Measurements from ENCODE around the gene MRPL36. TPM values are rescaled to one million over a fixed set of nuclear protein-coding genes. Genes with fewer than 3 reads are reported as not detected.

Gene MRPL36
- total RNA-seq, 1 experiment from 2014 or later: 79.9 TPM

- H3K36me3 ChIP-seq (ENCODE audit: control insufficient read depth, insufficient read depth, low read length): peaks cover 18% of the 10 kb centered on the region
- in situ Hi-C loops (cut with HindIII; ENCODE audit: low pct_unique_long_range_greater_than_20kb, low sequenced_read_pairs): no loop called here
- H3K4me3 ChIP-seq (ENCODE audit: low read depth in 2 of 2, low read length in 2 of 2): no peak overlapping the region
- TF ChIP-seq TCF7L2 (IDR thresholded peaks at IDR 0.05; ENCODE audit: low read depth, low read length) (no peak), CTCF (IDR thresholded peaks at IDR 0.05) (no peak), POLR2AphosphoS5 (IDR thresholded peaks at IDR 0.05; ENCODE audit: low read depth, low read length) (no peak), REST (IDR thresholded peaks at IDR 0.05; ENCODE audit: insufficient read depth in 1 of 2, low read depth in 2 of 2, low read length in 1 of 2) (no peak), SIN3A (IDR thresholded peaks at IDR 0.05; ENCODE audit: borderline replicate concordance, insufficient read depth, low read depth, low read length) (no peak)
- POLR2A ChIA-PET: no interaction called here
- no peak overlapping the region for H3K27ac ChIP-seq (ENCODE audit: low read length)
- DNase-seq (ENCODE audit: low read depth, low spot score): no peak
- no peaks in the 10 kb centered on the region for H3K27me3 ChIP-seq (ENCODE audit: control insufficient read depth, insufficient read depth, low read length)
- CTCF ChIA-PET: no interaction called here
- no peak for ATAC-seq
- BruUV-seq (replicated peaks): no TSS peak
- no peaks in the 10 kb centered on the region for H3K9me3 ChIP-seq (ENCODE audit: control insufficient read depth, insufficient read depth, low read depth, low read length)
- intact Hi-C loops (cut with micrococcal nuclease; ENCODE audit: unreplicated experiment): no loop called here
- H3K4me1 ChIP-seq (ENCODE audit: control insufficient read depth, insufficient read depth, low read length): no peaks in the 10 kb centered on the region
Observed at GRCh38 chr5:1810581-1811101, 11.0 kb upstream of the MRPL36 start.

GRCh38 chr5:1809416-1810035 lies 9.9 kb upstream of the MRPL36 start:
- Histone ChIP-seq H3K27me3 (ENCODE audit: control insufficient read depth, insufficient read depth, low read length) (no peaks in the 10 kb centered on the region), H3K36me3 (ENCODE audit: control insufficient read depth, insufficient read depth, low read length) (peaks cover 23% of the 10 kb centered on the region), H3K27ac (ENCODE audit: low read length) (no peak overlapping the region), H3K9me3 (ENCODE audit: control insufficient read depth, insufficient read depth, low read depth, low read length) (no peaks in the 10 kb centered on the region), H3K4me3 (ENCODE audit: low read depth in 2 of 2, low read length in 2 of 2) (no peak overlapping the region), H3K4me1 (ENCODE audit: control insufficient read depth, insufficient read depth, low read length) (no peaks in the 10 kb centered on the region)
- ATAC-seq (no peak), DNase-seq (ENCODE audit: low read depth, low spot score) (no peak)
- no TSS peak for BruUV-seq (replicated peaks)
- intact Hi-C loops (cut with micrococcal nuclease; ENCODE audit: unreplicated experiment): no loop called here
- CTCF ChIA-PET: no interaction called here
- POLR2A ChIA-PET: no interaction called here
- in situ Hi-C loops (cut with HindIII; ENCODE audit: low pct_unique_long_range_greater_than_20kb, low sequenced_read_pairs): no loop called here
- TF ChIP-seq POLR2AphosphoS5 (IDR thresholded peaks at IDR 0.05; ENCODE audit: low read depth, low read length): no peak
- no peak for TF ChIP-seq TCF7L2 (IDR thresholded peaks at IDR 0.05; ENCODE audit: low read depth, low read length)
- no peak for TF ChIP-seq SIN3A (IDR thresholded peaks at IDR 0.05; ENCODE audit: borderline replicate concordance, insufficient read depth, low read depth, low read length)

GRCh38 chr5:1808439-1808838 lies 8.8 kb upstream of the MRPL36 start:
- Histone ChIP-seq H3K4me1 (ENCODE audit: control insufficient read depth, insufficient read depth, low read length) (no peaks in the 10 kb centered on the region), H3K27ac (ENCODE audit: low read length) (no peak overlapping the region), H3K27me3 (ENCODE audit: control insufficient read depth, insufficient read depth, low read length) (no peaks in the 10 kb centered on the region), H3K36me3 (ENCODE audit: control insufficient read depth, insufficient read depth, low read length) (peaks cover 27% of the 10 kb centered on the region), H3K9me3 (ENCODE audit: control insufficient read depth, insufficient read depth, low read depth, low read length) (no peaks in the 10 kb centered on the region), H3K4me3 (ENCODE audit: low read depth in 2 of 2, low read length in 2 of 2) (no peak overlapping the region)
- DNase-seq (ENCODE audit: low read depth, low spot score): no peak
- intact Hi-C loops (cut with micrococcal nuclease; ENCODE audit: unreplicated experiment): no loop called here
- no peak for ATAC-seq
- ChIA-PET CTCF (no interaction called here), POLR2A (no interaction called here)
- no peak for TF ChIP-seq POLR2AphosphoS5 (IDR thresholded peaks at IDR 0.05; ENCODE audit: low read depth, low read length)
- TF ChIP-seq CTCF (IDR thresholded peaks at IDR 0.05): no peak
- no peak for TF ChIP-seq REST (IDR thresholded peaks at IDR 0.05; ENCODE audit: insufficient read depth in 1 of 2, low read depth in 2 of 2, low read length in 1 of 2)
- no peak for TF ChIP-seq SIN3A (IDR thresholded peaks at IDR 0.05; ENCODE audit: borderline replicate concordance, insufficient read depth, low read depth, low read length)
- no peak for TF ChIP-seq TCF7L2 (IDR thresholded peaks at IDR 0.05; ENCODE audit: low read depth, low read length)
- in situ Hi-C loops (cut with HindIII; ENCODE audit: low pct_unique_long_range_greater_than_20kb, low sequenced_read_pairs): no loop called here
- BruUV-seq (replicated peaks): no TSS peak
